Measurements from ENCODE around the gene CD300LF. TPM values are rescaled to one million over a fixed set of nuclear protein-coding genes. Genes with fewer than 3 reads are reported as not detected.
A peak's percentile ranks its signal among the peaks of the same experiment; 100 is the strongest.

Gene CD300LF
- total RNA-seq, 2 donors from 2014 or later: 0.59 to 1.2 TPM

DNA sequence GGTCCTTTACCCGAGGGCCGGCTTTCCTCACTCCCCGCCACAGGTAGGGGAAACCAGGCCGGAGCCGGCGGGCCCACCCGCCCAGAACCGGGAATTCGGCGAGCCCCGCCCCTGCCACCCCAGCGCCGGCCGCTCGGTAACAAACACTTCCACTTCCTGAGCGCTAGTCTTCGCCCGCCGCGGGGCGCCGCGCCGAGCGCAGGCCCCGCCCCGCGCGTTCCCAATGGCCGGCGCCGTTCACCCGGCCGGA, 35.5 kb upstream of the CD300LF start:
- no peak for DNase-seq (ENCODE audit: low spot score)
- Histone ChIP-seq H3K4me1 (replicated peaks) (peaks cover 12% of the 10 kb centered on the region), H3K36me3 (no peaks in the 10 kb centered on the region), H3K4me3 (peak overlapping the region; percentile 93 to 99), H3K9me3 (no peaks in the 10 kb centered on the region), H3K27ac (peak overlapping the region; percentile 68 to 72), H3K27me3 (replicated peaks; ENCODE audit: insufficient read depth) (no peaks in the 10 kb centered on the region)
- intact Hi-C loops (cut with DNase I): no loop called here
- TF ChIP-seq, protein P1, sequence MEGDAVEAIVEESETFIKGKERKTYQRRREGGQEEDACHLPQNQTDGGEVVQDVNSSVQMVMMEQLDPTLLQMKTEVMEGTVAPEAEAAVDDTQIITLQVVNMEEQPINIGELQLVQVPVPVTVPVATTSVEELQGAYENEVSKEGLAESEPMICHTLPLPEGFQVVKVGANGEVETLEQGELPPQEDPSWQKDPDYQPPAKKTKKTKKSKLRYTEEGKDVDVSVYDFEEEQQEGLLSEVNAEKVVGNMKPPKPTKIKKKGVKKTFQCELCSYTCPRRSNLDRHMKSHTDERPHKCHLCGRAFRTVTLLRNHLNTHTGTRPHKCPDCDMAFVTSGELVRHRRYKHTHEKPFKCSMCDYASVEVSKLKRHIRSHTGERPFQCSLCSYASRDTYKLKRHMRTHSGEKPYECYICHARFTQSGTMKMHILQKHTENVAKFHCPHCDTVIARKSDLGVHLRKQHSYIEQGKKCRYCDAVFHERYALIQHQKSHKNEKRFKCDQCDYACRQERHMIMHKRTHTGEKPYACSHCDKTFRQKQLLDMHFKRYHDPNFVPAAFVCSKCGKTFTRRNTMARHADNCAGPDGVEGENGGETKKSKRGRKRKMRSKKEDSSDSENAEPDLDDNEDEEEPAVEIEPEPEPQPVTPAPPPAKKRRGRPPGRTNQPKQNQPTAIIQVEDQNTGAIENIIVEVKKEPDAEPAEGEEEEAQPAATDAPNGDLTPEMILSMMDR (IDR thresholded peaks at IDR 0.05): peak in 2 of 4 experiments; percentile 54 to 76
- TF ChIP-seq POLR2AphosphoS5 (IDR thresholded peaks at IDR 0.05): no peak
- TF ChIP-seq POLR2A (IDR thresholded peaks at IDR 0.05): no peak
- under 1% methylated on average over 15 of the region's 34 CpGs for WGBS

DNA sequence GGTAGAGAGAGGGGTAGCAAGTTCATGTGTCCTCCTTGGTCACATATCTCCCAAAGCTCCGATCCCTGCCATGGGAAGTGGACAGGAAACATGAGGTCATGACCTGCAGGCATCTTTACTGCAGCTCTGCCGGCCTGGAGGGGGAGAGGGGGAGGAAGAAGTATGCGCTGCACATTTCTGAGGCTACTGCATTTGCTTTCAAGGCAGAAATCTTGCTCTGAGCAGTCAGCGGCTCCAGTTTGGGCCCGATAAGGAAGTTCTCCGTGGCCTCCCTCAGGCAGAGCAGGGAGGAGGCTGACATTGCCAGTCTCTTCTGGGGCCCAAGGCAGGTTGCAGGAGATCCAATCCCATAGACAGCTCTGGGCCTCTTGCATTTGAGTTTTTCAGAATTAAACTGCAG, 34.2 kb upstream of the CD300LF start:
- Histone ChIP-seq H3K4me1 (replicated peaks) (peaks cover 12% of the 10 kb centered on the region), H3K27me3 (replicated peaks; ENCODE audit: insufficient read depth) (no peaks in the 10 kb centered on the region), H3K27ac (no peak overlapping the region), H3K36me3 (no peaks in the 10 kb centered on the region), H3K9me3 (no peaks in the 10 kb centered on the region), H3K4me3 (no peak overlapping the region)
- intact Hi-C loops (cut with DNase I): no loop called here
- 49% methylated on average over 6 of the region's 6 CpGs for WGBS
- TF ChIP-seq, protein P1 (IDR thresholded peaks at IDR 0.05): no peak
- no peak for TF ChIP-seq POLR2A (IDR thresholded peaks at IDR 0.05)
- no peak for TF ChIP-seq POLR2AphosphoS5 (IDR thresholded peaks at IDR 0.05)
- no peak for DNase-seq (ENCODE audit: low spot score)

DNA sequence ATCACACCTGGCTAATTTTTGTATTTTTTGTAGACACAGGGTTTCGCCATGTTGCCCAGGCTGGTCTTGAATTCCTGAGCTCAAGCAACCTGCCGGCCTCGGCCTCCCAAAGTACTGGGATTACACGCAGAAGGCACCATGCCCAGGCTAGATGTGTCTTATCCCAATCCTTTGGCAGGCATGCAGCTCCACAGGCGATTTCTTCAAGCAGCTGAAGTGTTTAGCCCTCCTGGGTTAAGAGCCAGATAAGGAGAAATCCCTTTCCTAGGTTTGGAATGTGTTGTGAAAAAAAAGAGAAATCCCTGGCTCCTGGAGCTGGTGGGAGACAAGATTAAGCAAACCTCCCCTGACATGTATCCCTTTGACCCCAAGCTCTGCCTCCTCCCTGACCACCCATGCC, 33.7 kb upstream of the CD300LF start:
- Histone ChIP-seq H3K4me1 (replicated peaks) (peaks cover 7% of the 10 kb centered on the region), H3K27me3 (replicated peaks; ENCODE audit: insufficient read depth) (no peaks in the 10 kb centered on the region), H3K36me3 (no peaks in the 10 kb centered on the region), H3K27ac (no peak overlapping the region), H3K9me3 (no peaks in the 10 kb centered on the region), H3K4me3 (no peak overlapping the region)
- DNase-seq (ENCODE audit: low spot score): no peak
- 82% methylated on average over 5 of the region's 5 CpGs for WGBS
- intact Hi-C loops (cut with DNase I): no loop called here
- TF ChIP-seq, protein P1 (IDR thresholded peaks at IDR 0.05): no peak
- TF ChIP-seq POLR2AphosphoS5 (IDR thresholded peaks at IDR 0.05) (no peak), POLR2A (IDR thresholded peaks at IDR 0.05) (no peak)

DNA sequence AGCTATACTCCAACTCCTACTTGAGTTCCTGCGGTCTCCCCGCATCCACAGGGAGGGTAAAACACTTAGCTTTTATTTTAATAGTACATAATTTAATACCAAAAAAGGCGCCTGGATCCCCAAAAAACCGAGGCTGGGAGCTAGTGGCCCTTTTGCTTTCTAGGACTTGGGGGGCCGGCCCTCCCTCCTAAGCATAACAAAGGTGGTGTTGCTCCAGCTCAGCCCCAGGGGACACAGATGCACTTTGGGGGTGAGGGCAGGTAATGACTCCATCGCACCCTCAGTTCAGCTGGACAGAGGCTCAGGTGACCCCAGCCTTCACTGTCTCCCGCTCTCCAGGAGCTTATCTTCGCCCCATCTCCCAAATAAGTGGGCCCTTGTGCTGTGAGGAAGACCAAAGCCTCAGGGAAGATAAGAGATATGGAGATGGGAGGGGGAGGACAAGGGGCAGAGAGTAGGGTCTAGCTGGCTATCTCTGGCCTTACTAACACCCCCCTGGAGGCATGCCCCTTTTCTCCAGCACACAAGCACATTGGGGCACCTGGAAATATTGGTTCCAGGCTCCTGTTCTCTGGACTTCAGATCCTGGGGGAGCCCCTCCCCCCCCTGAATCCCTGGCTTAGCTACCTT, 32.9 kb upstream of the CD300LF start:
- H3K36me3 ChIP-seq: no peaks in the 10 kb centered on the region
- TF ChIP-seq POLR2A (IDR thresholded peaks at IDR 0.05): no peak
- TF ChIP-seq, protein P1 (IDR thresholded peaks at IDR 0.05): no peak
- TF ChIP-seq POLR2AphosphoS5 (IDR thresholded peaks at IDR 0.05): no peak
- no peaks in the 10 kb centered on the region for H3K27me3 ChIP-seq (replicated peaks; ENCODE audit: insufficient read depth)
- no peak for DNase-seq (ENCODE audit: low spot score)
- intact Hi-C loops (cut with DNase I): loop anchor here (2.0 kb wide), 2 partner anchors 25 to 121 kb away; no protein-coding TSS in a partner anchor
- H3K4me1 ChIP-seq (replicated peaks): no peaks in the 10 kb centered on the region
- WGBS: 90% methylated on average over 8 of the region's 8 CpGs
- H3K4me3 ChIP-seq: no peak overlapping the region
- peak overlapping the region; percentile 82 to 84 for H3K27ac ChIP-seq
- H3K9me3 ChIP-seq: no peaks in the 10 kb centered on the region

Measured in prostate gland (tissue), 2 donors.